Uterus (tissue), 4 donors: ENCODE results near the gene GRIK2. TPM values are rescaled to one million over a fixed set of nuclear protein-coding genes. Genes with fewer than 3 reads are reported as not detected.

Source experiments
- DNase-seq, 2 donors: peaks; one replicate each; pipeline ENCODE4 v3.0.0-alpha.2; 2019 to 2020
- H3K27ac ChIP-seq, 2 donors: fragments of 200-600 bp; sonication (generic); 1 replicate in 1 of 2; 2 replicates in 1 of 2; pipeline ENCODE4 v1.5.1; 2016 to 2018
- H3K27me3 ChIP-seq, 2 donors: fragments of 200-600 bp; sonication (generic); one replicate each; pipeline ENCODE4 v1.5.1; 2018 to 2019; ENCODE audit warnings: control low read depth in 1 of 2
- H3K36me3 ChIP-seq, 2 donors: fragments of 200-600 bp; sonication (generic); one replicate each; pipeline ENCODE4 v1.5.1; 2019; ENCODE audit warnings: control low read depth in 1 of 2
- H3K4me1 ChIP-seq, 2 donors: fragments of 200-600 bp; sonication (generic); one replicate each; pipeline ENCODE4 v1.5.1; 2018 to 2019; ENCODE audit warnings: control low read depth in 1 of 2
- H3K4me3 ChIP-seq, 2 donors: fragments of 200-600 bp; sonication (generic); 1 replicate in 1 of 2; 2 replicates in 1 of 2; pipeline ENCODE4 v1.5.1; 2018 to 2019; ENCODE audit warnings: mild to moderate bottlenecking in 1 of 2
- H3K9me3 ChIP-seq, 2 donors: fragments of 200-600 bp; sonication (generic); one replicate each; pipeline ENCODE4 v1.5.1; 2019; ENCODE audit warnings: control low read depth in 1 of 2
- POLR2A ChIP-seq, 2 donors: fragments of 450-650 bp; IDR thresholded peaks; one replicate each; pipeline ENCODE4 v1.6.1; 2016; ENCODE audit warnings: antibody characterized with exemption in 2 of 2, mild to moderate bottlenecking in 1 of 2, moderate library complexity in 1 of 2
- intact Hi-C: fragments of 100-400 bp; cut with DNase I; formaldehyde crosslinking; loops from one replicate; pipeline ENCODE4 v1.15.1; 2023; ENCODE audit warnings: low total_unique reads
- total RNA-seq, 4 donors: library from RNA; depleted of rRNA in 3 of 4; stranded (reverse); fragments of >200 nt in 3 of 4; gene quantifications; one replicate each; pipeline versions ENCODE4 v1.1.0 to v1.2.4, GENCODE V29; 2014 to 2023
- TF ChIP-seq, protein P1 (sequence below), 4 experiments: fragments of 200-600 bp in 2 of 4; fragments of 450-650 bp in 2 of 4; sonication (generic) in 2 of 4; IDR thresholded peaks; one replicate each; pipeline ENCODE4 v1.5.1; 2016 to 2019; ENCODE audit warnings: antibody characterized with exemption in 4 of 4, mild to moderate bottlenecking in 2 of 4, moderate library complexity in 1 of 4
- donor health status: DM: yes; HTN: yes; CAD: no.

GRIK2 gene
- total RNA-seq, 4 donors from 2014 or later: 0.76 to 13.1 TPM; not detected in 2

DNA sequence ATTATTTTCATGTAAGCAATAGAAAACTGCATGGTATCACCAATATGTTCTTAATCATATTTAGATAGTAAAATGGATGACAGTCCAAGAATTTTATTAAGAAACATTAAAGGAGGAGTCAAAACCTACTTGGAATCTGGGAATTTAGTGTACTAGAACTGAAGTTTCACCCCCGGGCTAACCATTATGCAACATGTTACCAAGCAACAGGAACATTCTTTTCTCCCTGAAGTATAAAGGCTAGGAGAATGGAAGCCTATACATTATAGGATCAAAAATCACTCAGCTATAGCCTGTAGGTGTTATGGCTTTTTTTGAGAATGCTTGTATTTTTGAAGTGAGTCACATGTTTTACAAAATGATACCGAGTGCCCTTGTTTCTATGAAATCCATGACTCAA, 538.3 kb downstream of the GRIK2 start:
- Histone ChIP-seq H3K4me3 (no peak overlapping the region), H3K36me3 (no peaks in the 10 kb centered on the region), H3K4me1 (no peaks in the 10 kb centered on the region), H3K27ac (no peak overlapping the region), H3K27me3 (no peaks in the 10 kb centered on the region), H3K9me3 (no peaks in the 10 kb centered on the region)
- no peak for DNase-seq
- intact Hi-C loops: no loop called here
- TF ChIP-seq, protein P1, sequence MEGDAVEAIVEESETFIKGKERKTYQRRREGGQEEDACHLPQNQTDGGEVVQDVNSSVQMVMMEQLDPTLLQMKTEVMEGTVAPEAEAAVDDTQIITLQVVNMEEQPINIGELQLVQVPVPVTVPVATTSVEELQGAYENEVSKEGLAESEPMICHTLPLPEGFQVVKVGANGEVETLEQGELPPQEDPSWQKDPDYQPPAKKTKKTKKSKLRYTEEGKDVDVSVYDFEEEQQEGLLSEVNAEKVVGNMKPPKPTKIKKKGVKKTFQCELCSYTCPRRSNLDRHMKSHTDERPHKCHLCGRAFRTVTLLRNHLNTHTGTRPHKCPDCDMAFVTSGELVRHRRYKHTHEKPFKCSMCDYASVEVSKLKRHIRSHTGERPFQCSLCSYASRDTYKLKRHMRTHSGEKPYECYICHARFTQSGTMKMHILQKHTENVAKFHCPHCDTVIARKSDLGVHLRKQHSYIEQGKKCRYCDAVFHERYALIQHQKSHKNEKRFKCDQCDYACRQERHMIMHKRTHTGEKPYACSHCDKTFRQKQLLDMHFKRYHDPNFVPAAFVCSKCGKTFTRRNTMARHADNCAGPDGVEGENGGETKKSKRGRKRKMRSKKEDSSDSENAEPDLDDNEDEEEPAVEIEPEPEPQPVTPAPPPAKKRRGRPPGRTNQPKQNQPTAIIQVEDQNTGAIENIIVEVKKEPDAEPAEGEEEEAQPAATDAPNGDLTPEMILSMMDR (IDR thresholded peaks at IDR 0.05): no peak
- no peak for TF ChIP-seq POLR2A (IDR thresholded peaks at IDR 0.05)

DNA sequence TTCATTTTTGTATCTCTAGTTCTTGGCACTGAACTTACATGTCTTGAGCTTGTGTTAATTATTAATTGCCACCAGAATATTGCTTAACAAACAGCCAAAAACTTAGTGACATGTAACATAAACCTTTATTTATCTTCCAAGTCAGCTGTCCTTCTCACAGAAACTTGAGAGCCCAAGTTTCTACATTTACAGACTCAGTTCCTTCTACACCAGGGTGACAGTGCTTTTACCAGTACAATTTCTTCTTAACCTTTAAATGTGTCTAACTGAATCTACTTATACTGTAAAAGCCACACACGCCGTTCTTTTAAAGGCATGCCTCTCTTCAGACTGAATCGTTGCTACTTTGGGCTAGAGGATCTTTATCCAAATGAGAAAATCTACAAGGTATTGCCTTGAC, 539.2 kb downstream of the GRIK2 start:
- no peaks in the 10 kb centered on the region for H3K36me3 ChIP-seq
- H3K27ac ChIP-seq: no peak overlapping the region
- no peaks in the 10 kb centered on the region for H3K27me3 ChIP-seq
- TF ChIP-seq, protein P1 (IDR thresholded peaks at IDR 0.05): no peak
- H3K9me3 ChIP-seq: no peaks in the 10 kb centered on the region
- DNase-seq: no peak
- H3K4me3 ChIP-seq: no peak overlapping the region
- no peaks in the 10 kb centered on the region for H3K4me1 ChIP-seq
- intact Hi-C loops: no loop called here

DNA sequence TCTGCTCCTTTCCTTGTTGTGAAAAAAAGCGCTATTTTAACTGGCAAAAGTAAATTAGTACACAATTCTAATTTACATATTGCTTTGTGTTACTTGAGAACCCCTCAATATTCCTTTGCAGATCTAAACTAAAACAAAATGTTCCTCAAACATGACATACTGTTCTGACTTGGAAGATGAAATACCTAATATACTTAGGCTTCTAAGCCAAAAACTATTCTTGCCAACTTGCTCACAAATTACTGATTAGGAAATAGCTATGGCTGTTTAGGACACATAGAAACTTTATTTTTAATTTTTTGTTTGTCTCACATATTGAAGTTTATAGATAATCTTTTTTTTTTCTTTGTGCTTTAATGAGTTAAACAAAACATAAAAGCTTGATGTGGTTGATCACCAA, 542.2 kb downstream of the GRIK2 start:
- Histone ChIP-seq H3K36me3 (no peaks in the 10 kb centered on the region), H3K27me3 (no peaks in the 10 kb centered on the region), H3K4me1 (no peaks in the 10 kb centered on the region), H3K27ac (no peak overlapping the region), H3K9me3 (no peaks in the 10 kb centered on the region), H3K4me3 (no peak overlapping the region)
- intact Hi-C loops: no loop called here
- TF ChIP-seq POLR2A (IDR thresholded peaks at IDR 0.05): no peak
- TF ChIP-seq, protein P1 (IDR thresholded peaks at IDR 0.05): no peak
- DNase-seq: no peak

DNA sequence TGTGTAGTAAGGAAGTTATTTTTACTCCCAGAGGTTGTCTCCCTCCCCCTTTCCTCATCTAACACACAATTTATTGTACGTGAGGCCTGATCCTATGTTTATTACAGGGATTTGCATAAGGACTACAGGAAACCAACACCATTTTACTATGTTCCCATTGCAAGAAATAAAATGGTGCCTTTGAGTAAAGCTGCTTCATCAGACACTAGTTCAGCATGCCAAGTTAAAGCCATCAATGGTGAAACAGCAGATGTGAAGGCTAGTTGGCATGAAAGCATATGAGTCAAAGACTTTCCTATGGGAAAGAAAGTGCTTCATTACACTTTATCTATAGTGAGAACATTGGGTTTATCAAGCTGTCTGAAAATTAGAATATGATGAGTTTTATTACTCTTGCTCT, 543.0 kb downstream of the GRIK2 start:
- intact Hi-C loops: no loop called here
- Histone ChIP-seq H3K4me1 (no peaks in the 10 kb centered on the region), H3K27ac (no peak overlapping the region), H3K36me3 (no peaks in the 10 kb centered on the region), H3K9me3 (no peaks in the 10 kb centered on the region), H3K27me3 (no peaks in the 10 kb centered on the region), H3K4me3 (no peak overlapping the region)
- TF ChIP-seq POLR2A (IDR thresholded peaks at IDR 0.05): no peak
- TF ChIP-seq, protein P1 (IDR thresholded peaks at IDR 0.05): no peak
- no peak for DNase-seq

DNA sequence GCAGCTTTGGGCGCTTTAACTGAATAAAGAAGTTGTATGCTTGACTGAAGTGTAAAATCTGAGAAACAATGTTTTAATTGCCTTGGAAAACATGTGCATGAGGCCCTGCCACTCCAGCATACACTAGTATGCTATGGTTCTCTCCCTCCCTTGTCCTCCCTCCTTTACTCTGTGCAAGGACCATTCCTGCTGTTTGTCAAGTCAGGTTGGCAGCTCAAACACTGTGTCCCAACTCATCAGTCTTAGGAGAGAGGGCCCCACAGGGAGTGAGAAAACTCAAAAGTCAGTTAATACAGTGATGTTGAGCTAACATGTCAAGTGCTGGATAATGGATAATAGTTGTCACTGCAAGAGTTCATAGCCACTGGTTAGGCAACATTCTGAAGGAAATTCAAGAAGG, 543.6 kb downstream of the GRIK2 start:
- no peak for DNase-seq
- Histone ChIP-seq H3K27ac (no peak overlapping the region), H3K4me1 (no peaks in the 10 kb centered on the region), H3K9me3 (no peaks in the 10 kb centered on the region), H3K36me3 (no peaks in the 10 kb centered on the region), H3K4me3 (no peak overlapping the region), H3K27me3 (no peaks in the 10 kb centered on the region)
- intact Hi-C loops: no loop called here
- TF ChIP-seq, protein P1 (IDR thresholded peaks at IDR 0.05): no peak
- no peak for TF ChIP-seq POLR2A (IDR thresholded peaks at IDR 0.05)
